A673 (cell line): ENCODE results near the gene CIART. TPM values are rescaled to one million over a fixed set of nuclear protein-coding genes. Genes with fewer than 3 reads are reported as not detected.
"Not testable (repeated sequence)": the region's sequence is repeated elsewhere in the genome, so short reads cannot be mapped to it uniquely, and the experiment has no call there.

Experiments
- Bru-seq: library from RNA; stranded (reverse); fragments of 400-500 nt; gene quantifications from one replicate; lab custom pipeline; 2021; lab: Mats Ljungman, UMichigan
- BruChase-seq, 2 experiments: library from RNA; stranded (reverse); fragments of 400-500 nt; gene quantifications; one replicate each; lab custom pipeline; 2021; lab: Mats Ljungman, UMichigan
- BruUV-seq: library from RNA; stranded (reverse); fragments of 400-500 nt; replicated peaks from 2 replicates; lab custom pipeline; 2021; lab: Mats Ljungman, UMichigan
- CTCF ChIA-PET: fragments of 300-600 bp; sonication (Branson Sonifier 250); formaldehyde crosslinking; loops from one replicate; lab custom pipeline; 2022; ENCODE audit warnings: antibody characterized with exemption; lab: Charles Lee
- POLR2A ChIA-PET: fragments of 300-600 bp; sonication (Branson Sonifier 250); formaldehyde crosslinking; loops from one replicate; lab custom pipeline; 2022; ENCODE audit warnings: antibody characterized with exemption; ENCODE audit not compliant: low non-redundant PET; lab: Charles Lee
- DNase-seq: peaks from one replicate; pipeline ENCODE4 v3.0.0-alpha.2; 2015; ENCODE audit warnings: low spot score
- H3K27ac ChIP-seq: fragments of 200-600 bp; sonication (generic); 2 replicates; pipeline ENCODE4 v1.5.1; 2016; ENCODE audit warnings: mixed run types, low read depth, mild to moderate bottlenecking, mixed read lengths, antibody characterized with exemption, low read length; ENCODE audit not compliant: poor library complexity, severe bottlenecking
- H3K27me3 ChIP-seq: fragments of 200-600 bp; sonication (generic); replicated peaks from 2 replicates; pipeline ENCODE4 v1.6.1; 2017; ENCODE audit warnings: mixed run types, low read depth, mild to moderate bottlenecking, mixed read lengths, antibody characterized with exemption, low read length; ENCODE audit not compliant: insufficient read depth, poor library complexity
- H3K36me3 ChIP-seq: fragments of 200-600 bp; sonication (generic); 2 replicates; pipeline ENCODE4 v1.6.1; 2016; ENCODE audit warnings: mixed run types, mild to moderate bottlenecking, mixed read lengths, antibody characterized with exemption, low read length; ENCODE audit not compliant: insufficient read depth, poor library complexity, severe bottlenecking
- H3K4me1 ChIP-seq: fragments of 200-600 bp; sonication (generic); 2 replicates; pipeline ENCODE4 v1.6.1; 2017; ENCODE audit warnings: mixed run types, mild to moderate bottlenecking, mixed read lengths, antibody characterized with exemption, low read length; ENCODE audit not compliant: insufficient read depth, poor library complexity, severe bottlenecking
- H3K4me3 ChIP-seq: fragments of 200-600 bp; sonication (generic); 2 replicates; pipeline ENCODE4 v1.5.1; 2016; ENCODE audit warnings: low read depth, mixed run types, mild to moderate bottlenecking, mixed read lengths, low read length; ENCODE audit not compliant: poor library complexity, severe bottlenecking
- H3K9me3 ChIP-seq: fragments of 200-600 bp; sonication (generic); 2 replicates; pipeline ENCODE4 v1.6.1; 2016; ENCODE audit warnings: mixed run types, low read depth, mild to moderate bottlenecking, mixed read lengths, antibody characterized with exemption, low read length; ENCODE audit not compliant: poor library complexity, severe bottlenecking
- CTCF ChIP-seq: fragments of 300-800, 200-600 bp; sonication (generic); conservative IDR thresholded peaks from 2 replicates; pipeline ENCODE4 v1.5.1; 2017; ENCODE audit warnings: low read depth, mild to moderate bottlenecking, antibody characterized with exemption, low read length, moderate library complexity, mixed read lengths
- EZH2 ChIP-seq: fragments of 200-600 bp; sonication (generic); IDR thresholded peaks from 2 replicates; pipeline ENCODE4 v1.6.1; 2017; ENCODE audit warnings: borderline replicate concordance, low read depth, mild to moderate bottlenecking, mixed read lengths, antibody characterized with exemption, low read length; ENCODE audit not compliant: poor library complexity, severe bottlenecking
- intact Hi-C: fragments of 100-400 bp; cut with micrococcal nuclease; formaldehyde crosslinking; loops from one replicate; pipeline ENCODE4 v1.10.0; 2022; ENCODE audit not compliant: unreplicated experiment
- long read RNA-seq: library from polyadenylated mRNA; stranded (forward); transcript quantifications from one replicate; pipeline ENCODE4 v2.0.0, GENCODE V29; 2022
- total RNA-seq: library from RNA; stranded (reverse); gene quantifications from 2 replicates; pipeline ENCODE4 v1.2.3, GENCODE V29; 2021

Gene CIART
- total RNA-seq (3.5 and 4.9 TPM in 2 replicates), Bru-seq, nascent RNA (percentile 52 among the genes with signal in this experiment), BruChase-seq, experiment 1, labeled RNA remaining after a 2-hour chase (percentile 54 among the genes with signal in this experiment), BruChase-seq, experiment 2, labeled RNA remaining after a 6-hour chase (percentile 42 among the genes with signal in this experiment)
- long read RNA-seq, partial matches to known transcripts = 0 of 4 reads
- long read RNA-seq, other reads (novel, unspliced or antisense) = 0 of 4 reads

GRCh38 chr1:150281758-150282557, at the start of gene CIART:
TSS of gene CIART (plus strand) at chr1:150282554. CDS start at chr1:150283268, 714 bp downstream.
- BruUV-seq = TSS peak; percentile 83
- Histone ChIP-seq H3K4me1 (peaks cover 19% of the 10 kb centered on the region), H3K9me3 (no peaks in the 10 kb centered on the region), H3K4me3 (peak within 1 kb of the TSS; percentile 43), H3K27ac (peak within 1 kb of the TSS; percentile 21), H3K27me3 (no peaks in the 10 kb centered on the region), H3K36me3 (no peaks in the 10 kb centered on the region)
- ChIA-PET POLR2A (no interaction called here), CTCF (interaction anchor here (0.6 to 1.3 kb wide), 5 partner anchors 9 to 26 kb away, joined by 3 to 24 read pairs (median 5); partner anchors contain the start of genes APH1A, C1orf54 and CA14)
- intact Hi-C loops = loop anchor here (1.0 kb wide), 2 partner anchors 12 to 26 kb away; no protein-coding TSS in a partner anchor
- TF ChIP-seq CTCF = no peak
- no peak for TF ChIP-seq EZH2
- DNase-seq = peak; percentile 99

- BruUV-seq, H3K27me3 ChIP-seq, H3K4me1 ChIP-seq, DNase-seq, intact Hi-C loops, POLR2A ChIA-PET, H3K9me3 ChIP-seq: not testable (repeated sequence)
- H3K36me3 ChIP-seq = peaks cover 39% of the 10 kb centered on the region
- H3K4me3 ChIP-seq = peak overlapping the region; percentile 77
- CTCF ChIA-PET = interaction anchor here (0.7 kb wide), 1 partner anchor 138 kb away, joined by 3 read pairs; no protein-coding TSS in a partner anchor
- H3K27ac ChIP-seq = peak overlapping the region; percentile 95
Measured at GRCh38 chr1:150232921-150233320, 49.4 kb upstream of the CIART start.

- BruUV-seq = no TSS peak
- peaks cover 32% of the 10 kb centered on the region for H3K36me3 ChIP-seq
- peak overlapping the region; percentile 95 for H3K27ac ChIP-seq
- CTCF ChIA-PET = interaction anchor here (0.7 kb wide), 1 partner anchor 139 kb away, joined by 3 read pairs; no protein-coding TSS in a partner anchor
- POLR2A ChIA-PET = no interaction called here
- intact Hi-C loops = loop anchor here (2.0 kb wide), 1 partner anchor 13 kb away; no protein-coding TSS in a partner anchor
- peaks cover 7% of the 10 kb centered on the region for H3K4me1 ChIP-seq
- H3K9me3 ChIP-seq = no peaks in the 10 kb centered on the region
- no peak for TF ChIP-seq CTCF
- no peak for TF ChIP-seq EZH2
- peak overlapping the region; percentile 77 for H3K4me3 ChIP-seq
- H3K27me3 ChIP-seq = no peaks in the 10 kb centered on the region
- DNase-seq = peak; percentile 13
Measured at GRCh38 chr1:150233359-150234308, 48.7 kb upstream of the CIART start.
